HepG2 (cell line): Measurements from ENCODE around the gene TMCC2. TPM values are rescaled to one million over a fixed set of nuclear protein-coding genes. Genes with fewer than 3 reads are reported as not detected.

Experiments used
- ATAC-seq: fragments of 200-7000 bp; cut with Tn5 transposase; 3 replicates; pipeline ENCODE4 v1.9.1; 2020; ENCODE audit warnings: mild to moderate bottlenecking, moderate library complexity
- BruUV-seq: library from RNA; stranded (reverse); fragments of 400-500 nt; replicated peaks from 2 replicates; lab custom pipeline; 2021; lab: Mats Ljungman, UMichigan
- CTCF ChIA-PET: fragments of 300-600 bp; formaldehyde crosslinking; extraction: SDS; loops from one replicate; lab custom pipeline; 2021; ENCODE audit warnings: low total read pairs, inconsistent platforms, low intra/inter-chr PET ratio; lab: Yijun Ruan, JAX
- POLR2A ChIA-PET: fragments of 350-600 bp; sonication (Branson Sonifier 250); formaldehyde crosslinking; loops from one replicate; lab custom pipeline; 2020; ENCODE audit warnings: antibody characterized with exemption, inconsistent platforms; lab: Yijun Ruan, JAX
- DNase-seq: peaks from one replicate; pipeline ENCODE4 v3.0.0-alpha.2; 2015; ENCODE audit warnings: low spot score
- FAIRE-seq: peaks from 3 replicates; lab custom pipeline; 2011; peaks lifted over from hg19 to GRCh38; lab: Jason Lieb, UNC
- H2AFZ ChIP-seq: one replicate; pipeline ENCODE4 v1.6.1; 2011; ENCODE audit warnings: low read length, inconsistent platforms
- H3K27ac ChIP-seq: fragments of 300-600 bp; 3 replicates; pipeline ENCODE4 v1.8.0; 2011; ENCODE audit warnings: mixed run types, mild to moderate bottlenecking, mixed read lengths, low read length, inconsistent platforms; ENCODE audit not compliant: insufficient read depth; ENCODE audit errors: extremely low read length
- H3K27me3 ChIP-seq, 2 experiments: fragments of 200-600 bp in 1 of 2; 2 replicates in 1 of 2; 3 replicates in 1 of 2; pipeline versions ENCODE4 v1.6.0 to v1.8.0; 2011; ENCODE audit warnings: low read length in 2 of 2, mild to moderate bottlenecking in 2 of 2, moderate library complexity in 2 of 2, inconsistent platforms in 1 of 2; ENCODE audit not compliant: insufficient read depth in 2 of 2, control insufficient read depth in 1 of 2
- H3K36me3 ChIP-seq, 2 experiments: fragments of 200-600 bp in 1 of 2; replicated peaks in 1 of 2; 2 replicates in 1 of 2; 3 replicates in 1 of 2; pipeline versions ENCODE4 v1.5.1 to v1.8.0; 2011; ENCODE audit warnings: low read length in 2 of 2, inconsistent platforms in 1 of 2; ENCODE audit not compliant: insufficient read depth in 2 of 2, control insufficient read depth in 1 of 2
- H3K4me1 ChIP-seq: 2 replicates; pipeline ENCODE4 v1.5.1; 2012; ENCODE audit warnings: low read length, inconsistent platforms; ENCODE audit not compliant: insufficient read depth
- H3K4me2 ChIP-seq: 2 replicates; pipeline ENCODE4 v1.6.0; 2011; ENCODE audit warnings: low read depth, low read length, inconsistent platforms
- H3K4me3 ChIP-seq, 3 experiments: fragments of 200-600 bp in 1 of 3; sonication (generic), shearing (Covaris generic) in 1 of 3; replicated peaks in 1 of 3; 2 replicates each; pipeline ENCODE4 v1.5.1; 2011 to 2016; ENCODE audit warnings: low read length in 3 of 3, inconsistent platforms in 2 of 3, low read depth in 2 of 3, mild to moderate bottlenecking in 2 of 3, control low read depth in 1 of 3, mixed read lengths in 1 of 3; ENCODE audit not compliant: insufficient read depth in 1 of 3
- H3K79me2 ChIP-seq: one replicate; pipeline ENCODE4 v1.6.1; 2011; ENCODE audit warnings: low read length, inconsistent platforms; ENCODE audit not compliant: insufficient read depth
- H3K9ac ChIP-seq: 2 replicates; pipeline ENCODE4 v1.6.0; 2011; ENCODE audit warnings: mild to moderate bottlenecking, low read depth, low read length, inconsistent platforms; ENCODE audit not compliant: insufficient read depth
- H3K9me3 ChIP-seq: 2 replicates; pipeline ENCODE4 v1.5.1; 2012; ENCODE audit warnings: mild to moderate bottlenecking, low read length
- H4K20me1 ChIP-seq: 2 replicates; pipeline ENCODE4 v1.6.0; 2011; ENCODE audit warnings: inconsistent platforms, mild to moderate bottlenecking, low read length, moderate library complexity; ENCODE audit not compliant: insufficient read depth
- GABPB1 ChIP-seq: IDR thresholded peaks from 2 replicates; pipeline ENCODE4 v1.6.1; 2016; ENCODE audit warnings: mild to moderate bottlenecking, missing genetic modification reagents, moderate library complexity, missing compliant biosample characterization
- MAFF ChIP-seq: IDR thresholded peaks from 2 replicates; pipeline ENCODE4 v1.6.1; 2011; ENCODE audit warnings: low read depth, low read length, improper control_type of control experiment
- MAFK ChIP-seq, 2 experiments: IDR thresholded peaks in 1 of 2; conservative IDR thresholded peaks in 1 of 2; 2 replicates each; pipeline ENCODE4 v1.6.1; 2011; ENCODE audit warnings: improper control_type of control experiment in 2 of 2, low read length in 2 of 2
- WGBS: methylation state at CpG from one replicate; pipeline ENCODE4 v1.1.6; 2017; ENCODE audit warnings: low lambda C conversion rate; 5-methylcytosine and 5-hydroxymethylcytosine counted together
- in situ Hi-C: cut with HindIII; loops from 2 replicates; pipeline ENCODE4 v1.10.0; 2017; ENCODE audit warnings: low pct_unique_long_range_greater_than_20kb; ENCODE audit not compliant: extremely low pct_ligation_motif_present
- intact Hi-C: fragments of 100-400 bp; cut with micrococcal nuclease; formaldehyde crosslinking; loops from one replicate; pipeline ENCODE4 v1.10.0; 2022; ENCODE audit not compliant: unreplicated experiment
- polyA plus RNA-seq, 8 experiments: library from polyadenylated mRNA; depleted of rRNA in 3 of 8; stranded (reverse) in 7 of 8; unstranded in 1 of 8; fragments of >200 nt; fragmentation: Illumina TruSeq in 4 of 8; extraction: Trizol in 4 of 8; gene quantifications; 2 replicates each; pipeline versions ENCODE4 v1.2.1 to v1.2.3, GENCODE V29; 2011 to 2016; ENCODE audit warnings: low read depth in 4 of 8, missing spikeins in 1 of 8, mixed read lengths in 1 of 8; ENCODE audit not compliant: insufficient read depth in 1 of 8
- total RNA-seq, 5 experiments: library from RNA; depleted of rRNA; stranded (reverse); fragments of >200 nt; fragmentation: Illumina TruSeq; extraction: Trizol; gene quantifications; 2 replicates each; pipeline ENCODE4 v1.2.3, GENCODE V29; 2016; ENCODE audit warnings: low read depth in 1 of 5
- TF ChIP-seq, protein P1 (sequence below): sonication (generic); formaldehyde crosslinking; conservative IDR thresholded peaks from 2 replicates; pipeline ENCODE4 v1.8.1; 2023; ENCODE audit warnings: missing genetic modification reagents

Gene TMCC2
- total and polyA plus RNA-seq, 2 of the 13 experiments (the other 11 are each of a cell fraction or from before 2014, with no cell fraction given), result 0.12 to 0.24 TPM

DNA sequence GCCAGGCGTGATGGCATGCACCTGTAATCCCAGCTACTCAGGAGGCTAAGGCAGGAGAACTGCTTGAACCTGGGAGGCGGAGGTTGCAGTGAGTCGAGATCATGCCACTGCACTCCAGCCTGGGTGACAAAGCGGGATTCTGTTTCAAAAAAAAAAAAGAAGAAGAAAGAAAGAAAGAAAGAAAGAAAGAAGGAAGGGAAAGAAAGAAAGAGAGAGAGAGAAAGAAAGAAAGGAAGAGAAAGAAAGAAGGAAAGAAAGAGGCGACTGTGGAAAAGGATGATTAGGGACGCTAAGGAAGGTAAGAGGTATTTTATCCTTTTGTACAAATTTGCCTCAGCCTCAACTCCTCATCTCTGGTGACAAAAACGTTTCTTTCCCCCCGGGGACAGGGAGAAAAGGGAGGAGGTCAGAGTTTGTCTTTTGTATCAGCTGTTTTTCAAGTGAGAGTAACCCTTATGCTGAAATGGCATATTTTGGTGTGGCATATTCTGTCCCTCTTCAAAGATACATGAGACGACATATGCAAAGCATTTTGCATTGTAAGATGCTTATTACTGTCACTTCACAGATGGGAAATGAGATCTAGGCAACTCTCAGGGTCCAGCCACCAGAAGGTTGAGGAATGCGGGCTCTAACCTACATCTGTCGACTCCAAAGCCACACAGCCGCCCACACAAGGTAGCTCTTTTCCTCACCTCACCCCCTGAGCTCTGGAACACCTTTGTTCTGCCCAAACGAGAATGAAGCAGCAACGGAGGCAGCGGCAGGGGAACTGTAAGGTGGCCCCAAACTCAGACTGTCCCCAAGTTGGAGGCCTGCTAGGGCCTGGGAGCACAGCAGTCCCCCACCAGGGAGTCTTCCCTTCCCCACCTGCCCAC lies 55.8 kb downstream of the TMCC2 start:
- CTCF ChIA-PET, result interaction anchor here (1.7 kb wide), 1 partner anchor 10 kb away, joined by 4 read pairs; no protein-coding TSS in a partner anchor
- DNase-seq (no peak), ATAC-seq (no peak), FAIRE-seq (no peak)
- POLR2A ChIA-PET, result interaction anchor here (1.1 to 4.2 kb wide), 6 partner anchors 10 to 166 kb away, joined by 3 to 38 read pairs (median 8); partner anchors contain the start of gene NUAK2
- Histone ChIP-seq H3K4me3 (no peak overlapping the region), H3K9ac (0 out of 2 replicates have a peak overlapping the region, but pooled peaks have one; percentile 11), H3K27me3 (0 out of 5 replicates have a peak, but pooled peaks cover 0 to 2% of the 10 kb centered on the region in 2 experiments), H2AFZ (no peak overlapping the region), H3K9me3 (no peaks in the 10 kb centered on the region), H3K36me3 (no peaks in the 10 kb centered on the region), H3K4me1 (peaks cover 51% of the 10 kb centered on the region), H4K20me1 (no peaks in the 10 kb centered on the region), H3K4me2 (peak overlapping the region; percentile 51), H3K27ac (no peak overlapping the region), H3K79me2 (no peaks in the 10 kb centered on the region)
- in situ Hi-C loops, result no loop called here
- TF ChIP-seq GABPB1 (CRISPR knock-in tag), result no peak
- peak; percentile 61 for TF ChIP-seq MAFF
- TF ChIP-seq, protein P1, sequence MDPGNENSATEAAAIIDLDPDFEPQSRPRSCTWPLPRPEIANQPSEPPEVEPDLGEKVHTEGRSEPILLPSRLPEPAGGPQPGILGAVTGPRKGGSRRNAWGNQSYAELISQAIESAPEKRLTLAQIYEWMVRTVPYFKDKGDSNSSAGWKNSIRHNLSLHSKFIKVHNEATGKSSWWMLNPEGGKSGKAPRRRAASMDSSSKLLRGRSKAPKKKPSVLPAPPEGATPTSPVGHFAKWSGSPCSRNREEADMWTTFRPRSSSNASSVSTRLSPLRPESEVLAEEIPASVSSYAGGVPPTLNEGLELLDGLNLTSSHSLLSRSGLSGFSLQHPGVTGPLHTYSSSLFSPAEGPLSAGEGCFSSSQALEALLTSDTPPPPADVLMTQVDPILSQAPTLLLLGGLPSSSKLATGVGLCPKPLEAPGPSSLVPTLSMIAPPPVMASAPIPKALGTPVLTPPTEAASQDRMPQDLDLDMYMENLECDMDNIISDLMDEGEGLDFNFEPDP (CRISPR knock-in tag), result no peak
- peak; percentile 53 to 79; a peak in 3 of 4 replicates for TF ChIP-seq MAFK (conservative IDR thresholded peaks at IDR 0.05 in 1 of 2, IDR thresholded peaks at IDR 0.05 in 1 of 2; ENCODE audit: low read length in 2 of 2)
- 50% methylated on average over 14 of the region's 15 CpGs for WGBS
- intact Hi-C loops, result loop anchor here (1.0 kb wide), 1 partner anchor 38 kb away; the partner anchor contains the start of gene NUAK2
- BruUV-seq, result no TSS peak
